Measurements from ENCODE around the gene PRM1. TPM values are rescaled to one million over a fixed set of nuclear protein-coding genes. Genes with fewer than 3 reads are reported as not detected.
A peak's percentile ranks its signal among the peaks of the same experiment; 100 is the strongest.

PRM1 gene
- total RNA-seq, 1 donor from 2014 or later: not detected

DNA sequence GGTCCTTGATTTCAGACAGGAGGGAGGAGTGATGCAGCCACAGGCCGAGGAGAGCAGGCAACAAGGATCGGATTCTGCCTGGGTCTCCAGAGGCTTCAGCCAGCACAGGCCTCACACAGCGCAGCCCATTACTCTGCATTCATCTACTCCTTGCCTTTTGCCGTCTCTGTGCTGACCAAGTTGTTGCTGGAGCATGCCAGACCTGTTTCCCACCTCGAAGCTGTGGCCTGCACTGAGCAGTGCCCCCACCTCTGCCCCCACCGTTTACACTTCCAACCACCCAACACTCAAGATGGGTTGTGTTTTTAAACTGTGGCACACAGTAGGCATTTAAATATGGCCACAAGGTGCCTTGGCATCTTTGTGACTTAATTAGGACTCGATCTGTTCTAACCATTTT, 6.2 kb downstream of the PRM1 start:
- Mint-ChIP-seq H3K4me1 (peaks cover 17% of the 10 kb centered on the region), H3K27me3 (ENCODE audit: low read depth) (no peaks in the 10 kb centered on the region), H3K36me3 (ENCODE audit: low read depth) (no peaks in the 10 kb centered on the region), H3K27ac (ENCODE audit: unreplicated experiment) (no peak overlapping the region), H3K4me3 (no peak overlapping the region), H3K9me3 (no peaks in the 10 kb centered on the region)
- no peak for DNase-seq (ENCODE audit: low read depth, low spot score)
- TF ChIP-seq, protein P1, sequence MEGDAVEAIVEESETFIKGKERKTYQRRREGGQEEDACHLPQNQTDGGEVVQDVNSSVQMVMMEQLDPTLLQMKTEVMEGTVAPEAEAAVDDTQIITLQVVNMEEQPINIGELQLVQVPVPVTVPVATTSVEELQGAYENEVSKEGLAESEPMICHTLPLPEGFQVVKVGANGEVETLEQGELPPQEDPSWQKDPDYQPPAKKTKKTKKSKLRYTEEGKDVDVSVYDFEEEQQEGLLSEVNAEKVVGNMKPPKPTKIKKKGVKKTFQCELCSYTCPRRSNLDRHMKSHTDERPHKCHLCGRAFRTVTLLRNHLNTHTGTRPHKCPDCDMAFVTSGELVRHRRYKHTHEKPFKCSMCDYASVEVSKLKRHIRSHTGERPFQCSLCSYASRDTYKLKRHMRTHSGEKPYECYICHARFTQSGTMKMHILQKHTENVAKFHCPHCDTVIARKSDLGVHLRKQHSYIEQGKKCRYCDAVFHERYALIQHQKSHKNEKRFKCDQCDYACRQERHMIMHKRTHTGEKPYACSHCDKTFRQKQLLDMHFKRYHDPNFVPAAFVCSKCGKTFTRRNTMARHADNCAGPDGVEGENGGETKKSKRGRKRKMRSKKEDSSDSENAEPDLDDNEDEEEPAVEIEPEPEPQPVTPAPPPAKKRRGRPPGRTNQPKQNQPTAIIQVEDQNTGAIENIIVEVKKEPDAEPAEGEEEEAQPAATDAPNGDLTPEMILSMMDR (conservative IDR thresholded peaks at IDR 0.05): no peak

DNA sequence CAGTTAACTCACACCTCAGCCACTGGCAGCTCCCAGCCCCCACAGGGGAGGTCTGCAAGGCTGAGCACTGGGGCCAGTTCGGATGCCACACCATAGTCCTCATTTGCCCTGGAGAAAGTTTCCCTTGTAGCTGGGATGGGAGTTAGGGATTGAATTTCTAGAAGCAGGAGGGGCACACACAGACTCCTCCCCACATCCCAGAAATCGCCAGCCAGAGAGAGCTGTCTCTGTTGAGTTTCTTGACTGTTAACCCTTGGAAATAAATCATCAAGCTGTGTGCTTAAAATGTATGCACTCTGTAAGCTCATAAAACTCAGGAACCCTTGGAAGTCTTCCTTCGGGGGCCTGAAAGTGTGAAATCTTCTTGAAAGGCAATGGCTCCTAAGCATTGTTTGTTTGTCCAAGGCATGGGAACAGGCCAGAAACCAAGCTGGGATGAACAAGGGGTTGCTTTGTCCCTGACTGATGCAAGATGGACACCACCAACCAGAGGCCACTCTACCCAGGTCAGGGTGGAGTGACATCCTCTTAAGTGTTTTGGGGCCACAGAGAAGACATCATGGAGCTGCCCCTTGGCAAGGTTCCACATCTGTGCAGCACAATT, 7.3 kb downstream of the PRM1 start:
- no peaks in the 10 kb centered on the region for H3K9me3 Mint-ChIP-seq
- H3K4me1 Mint-ChIP-seq: peaks cover 17% of the 10 kb centered on the region
- no peaks in the 10 kb centered on the region for H3K36me3 Mint-ChIP-seq (ENCODE audit: low read depth)
- peak overlapping the region; percentile 99 for H3K27ac Mint-ChIP-seq (ENCODE audit: unreplicated experiment)
- DNase-seq (ENCODE audit: low read depth, low spot score): peak; percentile 20
- H3K27me3 Mint-ChIP-seq (ENCODE audit: low read depth): no peaks in the 10 kb centered on the region
- TF ChIP-seq, protein P1 (conservative IDR thresholded peaks at IDR 0.05): no peak
- no peak overlapping the region for H3K4me3 Mint-ChIP-seq

DNA sequence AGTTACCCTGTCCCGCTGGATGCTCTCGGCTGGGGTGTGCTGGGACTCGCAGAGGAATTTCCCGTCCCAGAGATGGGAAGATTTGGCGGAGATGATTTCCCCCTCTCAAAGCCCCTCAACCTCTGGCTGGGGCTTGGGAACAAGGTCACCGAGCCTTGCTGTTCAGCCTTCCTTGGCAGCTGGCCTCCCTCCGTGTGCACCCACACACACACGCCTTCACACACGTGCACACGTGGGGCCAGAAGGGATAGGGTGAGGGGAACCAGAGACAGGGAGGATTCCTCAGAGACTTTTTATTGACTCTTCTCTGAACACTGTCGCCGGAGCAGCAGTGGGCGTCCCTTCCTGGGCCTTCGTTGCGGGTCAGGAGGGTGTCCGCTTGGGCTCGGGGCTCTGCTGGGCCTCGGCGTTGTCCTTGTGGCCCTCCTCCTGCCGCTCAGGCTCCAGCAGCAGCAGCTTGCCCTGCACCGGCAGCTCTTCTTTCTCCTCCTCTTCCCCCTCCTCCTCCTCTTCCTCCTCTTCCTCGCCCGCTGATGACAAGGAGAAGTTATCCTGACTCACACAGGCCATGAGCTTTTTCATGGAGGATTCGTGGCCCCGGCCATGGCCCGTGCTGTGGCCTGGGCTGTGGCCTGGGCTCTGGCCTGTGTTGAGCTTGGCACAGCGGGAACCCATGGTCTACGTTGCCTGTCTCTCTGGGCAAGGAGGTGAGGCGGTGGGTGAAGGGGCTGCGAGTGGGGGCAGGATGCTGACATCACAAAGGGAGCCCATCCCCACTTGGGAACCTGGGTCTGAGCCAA, 8.0 kb downstream of the PRM1 start, which contains the start of gene PRM3:
TSS of gene PRM3 (minus strand) at position 709 of the 800 bp plus-strand sequence. CDS start at position 675, 34 bp downstream.
- H3K27me3 Mint-ChIP-seq (ENCODE audit: low read depth): no peaks in the 10 kb centered on the region
- no peak within 1 kb of the TSS for H3K4me3 Mint-ChIP-seq
- TF ChIP-seq, protein P1 (conservative IDR thresholded peaks at IDR 0.05): no peak
- H3K4me1 Mint-ChIP-seq: peaks cover 17% of the 10 kb centered on the region
- no peaks in the 10 kb centered on the region for H3K36me3 Mint-ChIP-seq (ENCODE audit: low read depth)
- H3K27ac Mint-ChIP-seq (ENCODE audit: unreplicated experiment): peak within 1 kb of the TSS; percentile 99
- no peak for DNase-seq (ENCODE audit: low read depth, low spot score)
- no peaks in the 10 kb centered on the region for H3K9me3 Mint-ChIP-seq

DNA sequence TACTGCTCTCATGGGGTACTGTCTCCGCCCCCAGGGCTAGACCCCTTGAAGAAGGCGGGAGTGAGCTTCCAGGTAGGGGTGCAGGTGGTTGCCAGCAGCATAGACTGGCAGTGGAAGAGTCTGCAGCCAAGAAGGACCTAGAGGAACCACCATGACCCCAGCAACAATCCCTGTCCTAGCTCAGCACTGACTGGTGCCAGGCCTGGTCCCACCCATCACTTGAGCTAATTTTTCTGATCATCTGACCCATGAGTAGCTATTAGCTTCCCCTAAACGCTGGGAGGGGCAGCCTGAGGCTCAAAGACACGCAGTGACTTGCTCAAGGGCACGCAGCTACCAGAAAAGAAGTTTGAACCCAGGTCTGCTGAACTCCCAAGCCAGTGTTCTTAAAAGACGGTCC, 8.6 kb downstream of the PRM1 start:
- no peak for DNase-seq (ENCODE audit: low read depth, low spot score)
- TF ChIP-seq, protein P1 (conservative IDR thresholded peaks at IDR 0.05): no peak
- no peaks in the 10 kb centered on the region for H3K27me3 Mint-ChIP-seq (ENCODE audit: low read depth)
- peaks cover 17% of the 10 kb centered on the region for H3K4me1 Mint-ChIP-seq
- peak overlapping the region; percentile 51 for H3K27ac Mint-ChIP-seq (ENCODE audit: unreplicated experiment)
- H3K36me3 Mint-ChIP-seq (ENCODE audit: low read depth): no peaks in the 10 kb centered on the region
- no peaks in the 10 kb centered on the region for H3K9me3 Mint-ChIP-seq
- no peak overlapping the region for H3K4me3 Mint-ChIP-seq

DNA sequence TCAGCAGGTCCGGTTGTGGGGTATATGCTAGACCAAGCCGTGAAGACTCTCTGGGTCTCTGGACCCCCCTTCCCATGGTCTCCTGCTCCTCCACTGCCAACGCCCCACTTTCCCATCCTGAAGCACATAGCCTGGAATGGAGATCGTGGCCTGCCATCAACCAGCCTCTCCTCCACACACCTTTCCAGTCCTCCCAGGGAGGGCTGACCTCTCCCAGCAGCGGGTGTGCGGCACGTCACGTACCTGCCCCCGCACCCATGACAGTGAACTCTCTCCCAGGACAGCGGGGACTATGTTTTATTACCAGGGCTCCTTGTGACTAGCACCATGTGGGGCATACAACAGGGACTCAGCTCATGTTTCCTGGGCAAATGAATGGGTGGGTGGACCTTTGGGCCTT, 9.5 kb downstream of the PRM1 start:
- H3K4me3 Mint-ChIP-seq: no peak overlapping the region
- TF ChIP-seq, protein P1 (conservative IDR thresholded peaks at IDR 0.05): no peak
- H3K9me3 Mint-ChIP-seq: no peaks in the 10 kb centered on the region
- H3K27me3 Mint-ChIP-seq (ENCODE audit: low read depth): no peaks in the 10 kb centered on the region
- DNase-seq (ENCODE audit: low read depth, low spot score): no peak
- H3K27ac Mint-ChIP-seq (ENCODE audit: unreplicated experiment): no peak overlapping the region
- H3K36me3 Mint-ChIP-seq (ENCODE audit: low read depth): no peaks in the 10 kb centered on the region
- H3K4me1 Mint-ChIP-seq: peaks cover 17% of the 10 kb centered on the region

Measured in neural crest cell (in vitro differentiated cells).